DND-41 (cell line): Measurements from ENCODE around the gene ZNF652.

ENCODE experiments used
- CTCF ChIP-seq: IDR thresholded peaks from 2 replicates; pipeline ENCODE4 v1.5.1; 2012; ENCODE audit warnings: borderline replicate concordance, low read length, moderate library complexity, mild to moderate bottlenecking; ENCODE audit not compliant: poor library complexity, severe bottlenecking; ENCODE audit errors: extremely low read depth
- EZH2 ChIP-seq: IDR thresholded peaks from 3 replicates; pipeline ENCODE4 v1.6.1; 2012; ENCODE audit warnings: borderline replicate concordance, low read depth, mild to moderate bottlenecking, moderate library complexity, low read length, inconsistent platforms; ENCODE audit not compliant: severe bottlenecking

GRCh38 chr17:49381793-49382192 lies 19.7 kb upstream of the ZNF652 start:
- TF ChIP-seq CTCF, result no peak
- TF ChIP-seq EZH2, result no peak
